IMR-90 (cell line): ENCODE data around the gene IL13. TPM values are rescaled to one million over a fixed set of nuclear protein-coding genes. Genes with fewer than 3 reads are reported as not detected.

Experiments used
- ATAC-seq: fragments of 200-7000 bp; cut with Tn5 transposase; 2 replicates; pipeline ENCODE4 v1.9.1; 2020; ENCODE audit warnings: low read depth, mild to moderate bottlenecking, moderate library complexity
- BruUV-seq: library from RNA; stranded (reverse); fragments of 400-500 nt; replicated peaks from 2 replicates; lab custom pipeline; 2021; lab: Mats Ljungman, UMichigan
- CTCF ChIA-PET: fragments of 300-600 bp; formaldehyde crosslinking; extraction: SDS; loops from one replicate; lab custom pipeline; 2021; ENCODE audit warnings: antibody characterized with exemption; lab: Yijun Ruan, JAX
- POLR2A ChIA-PET: fragments of 300-600 bp; sonication (Branson Sonifier 250); formaldehyde crosslinking; loops from one replicate; lab custom pipeline; 2022; ENCODE audit warnings: antibody characterized with exemption; ENCODE audit not compliant: unreplicated experiment; lab: Charles Lee
- DNase-seq: peaks from one replicate; pipeline ENCODE4 v3.0.0; 2013
- H2AFZ ChIP-seq: replicated peaks from 2 replicates; pipeline ENCODE3; 2013; ENCODE audit warnings: low read length, mild to moderate bottlenecking; ENCODE audit not compliant: poor library complexity
- H2AK5ac ChIP-seq: 2 replicates; pipeline ENCODE4 v1.6.1; 2013; ENCODE audit warnings: low read depth, low read length, inconsistent platforms
- H2AK9ac ChIP-seq: replicated peaks from 2 replicates; pipeline ENCODE3; 2013; ENCODE audit warnings: mild to moderate bottlenecking, low read depth, low read length, moderate library complexity; ENCODE audit not compliant: poor library complexity
- H2BK120ac ChIP-seq: 2 replicates; pipeline ENCODE4 v1.6.1; 2013; ENCODE audit warnings: low read depth, low read length, inconsistent platforms
- H2BK15ac ChIP-seq: 3 replicates; pipeline ENCODE4 v1.6.1; 2013; ENCODE audit warnings: low read depth, low read length, inconsistent platforms
- H2BK20ac ChIP-seq: 2 replicates; pipeline ENCODE4 v1.6.1; 2013; ENCODE audit warnings: low read depth, mild to moderate bottlenecking, inconsistent platforms, low read length, moderate library complexity
- H2BK5ac ChIP-seq: 2 replicates; pipeline ENCODE4 v1.6.1; 2013; ENCODE audit warnings: mild to moderate bottlenecking, low read depth, low read length, inconsistent platforms; ENCODE audit not compliant: poor library complexity, severe bottlenecking
- H3K14ac ChIP-seq: replicated peaks from 2 replicates; pipeline ENCODE4 v1.6.1; 2013; ENCODE audit warnings: low read depth, low read length, inconsistent platforms
- H3K18ac ChIP-seq: 2 replicates; pipeline ENCODE4 v1.6.1; 2013; ENCODE audit warnings: low read depth, low read length, control low read depth
- H3K23ac ChIP-seq: 2 replicates; pipeline ENCODE4 v1.6.1; 2013; ENCODE audit warnings: low read depth, low read length, inconsistent platforms
- H3K27ac ChIP-seq: 2 replicates; pipeline ENCODE4 v1.5.1; 2013; ENCODE audit warnings: mild to moderate bottlenecking, control low read depth, low read length; ENCODE audit not compliant: insufficient read depth
- H3K27me3 ChIP-seq: 2 replicates; pipeline ENCODE4 v1.6.1; 2013; ENCODE audit warnings: low read length; ENCODE audit not compliant: control insufficient read depth, insufficient read depth
- H3K36me3 ChIP-seq: 2 replicates; pipeline ENCODE4 v1.6.1; 2013; ENCODE audit warnings: low read length, mixed read lengths; ENCODE audit not compliant: control insufficient read depth, insufficient read depth
- H3K4ac ChIP-seq: 2 replicates; pipeline ENCODE4 v1.6.1; 2013; ENCODE audit warnings: low read depth, low read length, inconsistent platforms
- H3K4me1 ChIP-seq: 2 replicates; pipeline ENCODE4 v1.6.1; 2013; ENCODE audit warnings: low read length, mixed read lengths; ENCODE audit not compliant: control insufficient read depth, insufficient read depth
- H3K4me2 ChIP-seq: 2 replicates; pipeline ENCODE4 v1.6.1; 2013; ENCODE audit warnings: low read depth, mild to moderate bottlenecking, control low read depth, low read length, moderate library complexity
- H3K4me3 ChIP-seq: 2 replicates; pipeline ENCODE4 v1.5.1; 2013; ENCODE audit warnings: low read depth, mild to moderate bottlenecking, control low read depth, low read length, moderate library complexity; ENCODE audit not compliant: insufficient read depth
- H3K56ac ChIP-seq: 2 replicates; pipeline ENCODE4 v1.6.1; 2013; ENCODE audit warnings: low read length, inconsistent platforms; ENCODE audit not compliant: insufficient read depth; ENCODE audit errors: extremely low read depth
- H3K79me1 ChIP-seq, 2 experiments: 2 replicates each; pipeline ENCODE4 v1.6.1; 2013; ENCODE audit warnings: low read length in 2 of 2, inconsistent platforms in 1 of 2, low read depth in 1 of 2
- H3K9ac ChIP-seq: 2 replicates; pipeline ENCODE4 v1.6.1; 2013; ENCODE audit warnings: low read depth, low read length, control low read depth
- H3K9me1 ChIP-seq: 2 replicates; pipeline ENCODE4 v1.6.1; 2013; ENCODE audit warnings: low read length, inconsistent platforms; ENCODE audit not compliant: insufficient read depth
- H3K9me3 ChIP-seq: 2 replicates; pipeline ENCODE4 v1.6.1; 2013; ENCODE audit warnings: low read length; ENCODE audit not compliant: control insufficient read depth, insufficient read depth
- H4K20me1 ChIP-seq: 2 replicates; pipeline ENCODE4 v1.6.1; 2013; ENCODE audit warnings: low read length, inconsistent platforms; ENCODE audit not compliant: insufficient read depth
- H4K5ac ChIP-seq: 2 replicates; pipeline ENCODE4 v1.6.1; 2013; ENCODE audit warnings: mild to moderate bottlenecking, low read depth, low read length, control low read depth
- H4K8ac ChIP-seq, 2 experiments: 2 replicates each; pipeline ENCODE4 v1.6.1; 2013; ENCODE audit warnings: low read depth in 2 of 2, low read length in 2 of 2, control low read depth in 1 of 2, inconsistent platforms in 1 of 2
- H4K91ac ChIP-seq: 2 replicates; pipeline ENCODE4 v1.6.1; 2013; ENCODE audit warnings: low read depth, low read length, inconsistent platforms; ENCODE audit not compliant: insufficient read depth
- MAFK ChIP-seq: IDR thresholded peaks from 2 replicates; pipeline ENCODE4 v1.6.1; 2012; ENCODE audit warnings: low read depth, low read length, improper control_type of control experiment
- MXI1 ChIP-seq: IDR thresholded peaks from 2 replicates; pipeline ENCODE4 v1.6.1; 2012; ENCODE audit warnings: low read depth, mild to moderate bottlenecking, low read length, moderate library complexity, borderline replicate concordance
- WGBS, 2 experiments: methylation state at CpG; one replicate each; pipeline versions ENCODE4 v1.1.5 to v1.1.7; 2013; ENCODE audit warnings: missing lambda C conversion rate in 2 of 2; ENCODE audit not compliant: insufficient read length in 1 of 2; ENCODE audit errors: extremely low coverage in 2 of 2; 5-methylcytosine and 5-hydroxymethylcytosine counted together
- dilution Hi-C: fragments of 300-500 bp; cut with HindIII; formaldehyde crosslinking; loops from one replicate; pipeline ENCODE4 v1.14.3; 2018; ENCODE audit warnings: low sequenced_read_pairs; ENCODE audit not compliant: unreplicated experiment
- in situ Hi-C: fragments of 300-500 bp; cut with MboI; formaldehyde crosslinking; loops from 3 replicates; pipeline ENCODE4 v1.14.3; 2019; ENCODE audit warnings: low sequenced_read_pairs, inconsistent platforms, mixed read lengths
- intact Hi-C: fragments of 100-400 bp; cut with micrococcal nuclease; formaldehyde crosslinking; loops from 2 replicates; pipeline ENCODE4 v1.10.0; 2022
- polyA plus RNA-seq, 3 experiments: library from polyadenylated mRNA; depleted of rRNA; stranded (reverse); fragments of >200 nt; gene quantifications; 2 replicates each; pipeline ENCODE4 v1.2.3, GENCODE V29; 2012; ENCODE audit warnings: low replicate concordance in 1 of 3
- total RNA-seq: library from RNA; depleted of rRNA; stranded (reverse); fragments of >200 nt; gene quantifications from 2 replicates; pipeline ENCODE4 v1.2.3, GENCODE V29; 2012

The IL13 gene
- total and polyA plus RNA-seq, 2 of the 4 experiments (the other 2 are of a cell fraction), result not detected

- Histone ChIP-seq H4K8ac (no peak overlapping the region), H2AFZ (no peak overlapping the region), H4K20me1 (no peaks in the 10 kb centered on the region), H2AK9ac (no peak overlapping the region), H3K36me3 (no peaks in the 10 kb centered on the region), H3K4me1 (no peaks in the 10 kb centered on the region; the same call in 1 of the 2 replicates), H2AK5ac (no peak overlapping the region), H2BK5ac (no peak overlapping the region), H3K9ac (no peak overlapping the region), H3K4ac (no peak overlapping the region), H3K9me3 (no peaks in the 10 kb centered on the region), H3K56ac (no peak overlapping the region), H3K79me1 (no peaks in the 10 kb centered on the region), H4K5ac (no peak overlapping the region), H3K18ac (no peak overlapping the region), H3K4me2 (no peak overlapping the region), H3K27ac (no peak overlapping the region), H4K91ac (no peak overlapping the region), H3K23ac (no peak overlapping the region), H3K9me1 (0 out of 2 replicates have a peak, but pooled peaks cover 5% of the 10 kb centered on the region), H2BK120ac (no peak overlapping the region), H3K14ac (no peak overlapping the region), H3K4me3 (no peak overlapping the region), H3K27me3 (no peaks in the 10 kb centered on the region), H2BK20ac (no peak overlapping the region), H2BK15ac (no peak overlapping the region)
- intact Hi-C loops (no loop called here), dilution Hi-C loops (no loop called here), in situ Hi-C loops (no loop called here)
- no peak for DNase-seq
- CTCF ChIA-PET, result interaction anchor here (0.9 kb wide), 1 partner anchor 9 kb away, joined by 3 read pairs; no protein-coding TSS in a partner anchor
- POLR2A ChIA-PET, result no interaction called here
- no peak for TF ChIP-seq MAFK
- no peak for TF ChIP-seq MXI1
- ATAC-seq, result no peak
- no TSS peak for BruUV-seq
- WGBS, 2 experiments, result no CpG with 5 or more reads among the region's 6 CpGs
Observed at GRCh38 chr5:132684491-132684890, 26.5 kb downstream of the IL13 start.
